Gastrocnemius medialis (tissue), 4 donors: ENCODE results near the gene GLRX2. TPM values are rescaled to one million over a fixed set of nuclear protein-coding genes. Genes with fewer than 3 reads are reported as not detected.

Experiments
- ATAC-seq, 2 donors: fragments of 150-250 bp; one replicate each; pipeline ENCODE4 v1.9.1; 2016
- DNase-seq, 2 donors: peaks; one replicate each; pipeline ENCODE4 v3.0.0-alpha.2; 2019
- H3K27ac ChIP-seq, 4 donors: fragments of 200-600 bp; sonication (generic); 1 replicate in 1 of 4; 2 replicates in 3 of 4; pipeline ENCODE4 v1.5.1; 2016 to 2018; ENCODE audit warnings: mild to moderate bottlenecking in 2 of 4, moderate library complexity in 1 of 4
- H3K27me3 ChIP-seq, 3 donors: fragments of 200-600 bp; sonication (generic) in 2 of 3; 1 replicate in 1 of 3; 2 replicates in 2 of 3; pipeline versions ENCODE4 v1.5.1 to v1.6.0; 2016 to 2019; ENCODE audit warnings: mild to moderate bottlenecking in 1 of 3, moderate library complexity in 1 of 3
- H3K36me3 ChIP-seq, 2 donors: fragments of 200-600 bp; sonication (generic) in 1 of 2; one replicate each; pipeline ENCODE4 v1.5.1; 2017 to 2018
- H3K4me1 ChIP-seq, 2 donors: fragments of 200-600 bp; sonication (generic) in 1 of 2; one replicate each; pipeline ENCODE4 v1.5.1; 2016 to 2017; ENCODE audit warnings: mild to moderate bottlenecking in 2 of 2
- H3K4me3 ChIP-seq, 4 donors: fragments of 200-600 bp; sonication (generic) in 3 of 4; 1 replicate in 1 of 4; 2 replicates in 3 of 4; pipeline ENCODE4 v1.5.1; 2016 to 2019; ENCODE audit warnings: mild to moderate bottlenecking in 2 of 4
- H3K9me3 ChIP-seq, 3 donors: fragments of 200-600 bp; sonication (generic) in 2 of 3; 1 replicate in 1 of 3; 2 replicates in 2 of 3; pipeline ENCODE4 v1.5.1; 2016 to 2019
- CTCF ChIP-seq, 5 experiments: fragments of 450-650 bp in 3 of 5; fragments of 200-600 bp in 2 of 5; sonication (generic) in 2 of 5; IDR thresholded peaks in 4 of 5; conservative IDR thresholded peaks in 1 of 5; 1 replicate in 4 of 5; 2 replicates in 1 of 5; pipeline ENCODE4 v1.5.1; 2016 to 2019; ENCODE audit warnings: antibody characterized with exemption in 5 of 5, mild to moderate bottlenecking in 3 of 5, moderate library complexity in 3 of 5
- POLR2A ChIP-seq, 2 donors: fragments of 450-650 bp; IDR thresholded peaks; one replicate each; pipeline ENCODE4 v1.6.1; 2017; ENCODE audit warnings: antibody characterized with exemption in 2 of 2, mild to moderate bottlenecking in 2 of 2, moderate library complexity in 2 of 2
- in situ Hi-C, 4 donors: fragments of 200-750 bp; cut with MboI; loops; one replicate each; pipeline versions ENCODE4 v1.15.0 to v1.8.0; 2017; ENCODE audit warnings: low sequenced_read_pairs in 4 of 4
- intact Hi-C: fragments of 100-400 bp; cut with DNase I; formaldehyde crosslinking; loops from one replicate; pipeline ENCODE4 v1.15.1; 2023; ENCODE audit warnings: low total_unique reads
- total RNA-seq, 4 donors: library from RNA; depleted of rRNA; stranded (reverse); fragments of >200 nt; gene quantifications; one replicate each; pipeline versions ENCODE4 v1.1.0 to v1.2.3, GENCODE V29; 2016

GLRX2 gene
- 10 to 100 TPM; 11.9 to 42.8 (median 20.7) TPM for total RNA-seq

- Histone ChIP-seq H3K36me3 (peaks cover 0 to 6% of the 10 kb centered on the region in 2 donors), H3K27ac (peak within 1 kb of the TSS; percentile 89 to 97 (median 95)), H3K4me3 (peak within 1 kb of the TSS; percentile 60 to 81 (median 70)), H3K27me3 (no peaks in the 10 kb centered on the region), H3K9me3 (no peaks in the 10 kb centered on the region), H3K4me1 (peaks cover 15 to 30% of the 10 kb centered on the region in 2 donors)
- in situ Hi-C loops: loop anchor here in 2 of 4 donors (25.0 kb wide), 1 partner anchor 293 kb away; the partner anchor contains the start of gene RGS2 (in 2 of the 2)
- ATAC-seq (peak; percentile 90 to 92), DNase-seq (peak; percentile 82 to 88)
- intact Hi-C loops: loop anchor here (1.0 to 5.0 kb wide), 3 partner anchors 16 to 298 kb away; partner anchors contain the start of genes RGS2, RO60 and UCHL5
- TF ChIP-seq POLR2A (IDR thresholded peaks at IDR 0.05) (peak; percentile 90 to 93), CTCF (IDR thresholded peaks at IDR 0.05 in 4 of 5, conservative IDR thresholded peaks at IDR 0.05 in 1 of 5) (peak in 2 of 5 experiments; percentile 5 to 20)
Measured at GRCh38 chr1:193104907-193105820, at the start of gene GLRX2. Gene GLRX2 (minus strand): TSS chr1:193105414. CDS start chr1:193105382, 32 bp downstream.

- intact Hi-C loops (no loop called here), in situ Hi-C loops (no loop called here)
- Histone ChIP-seq H3K4me3 (no peak overlapping the region), H3K4me1 (no peaks in the 10 kb centered on the region), H3K27ac (no peak overlapping the region), H3K9me3 (no peaks in the 10 kb centered on the region), H3K27me3 (no peaks in the 10 kb centered on the region), H3K36me3 (peaks cover 0 to 42% of the 10 kb centered on the region in 2 donors)
- DNase-seq (no peak), ATAC-seq (no peak)
- TF ChIP-seq CTCF (IDR thresholded peaks at IDR 0.05 in 4 of 5, conservative IDR thresholded peaks at IDR 0.05 in 1 of 5): no peak
- no peak for TF ChIP-seq POLR2A (IDR thresholded peaks at IDR 0.05)
Measured at GRCh38 chr1:193144999-193145398, 39.8 kb upstream of the GLRX2 start.

- TF ChIP-seq CTCF (IDR thresholded peaks at IDR 0.05 in 4 of 5, conservative IDR thresholded peaks at IDR 0.05 in 1 of 5) (no peak), POLR2A (IDR thresholded peaks at IDR 0.05) (no peak)
- no peak overlapping the region for H3K27ac ChIP-seq
- no peak overlapping the region for H3K4me3 ChIP-seq
- DNase-seq: no peak
- in situ Hi-C loops: no loop called here
- H3K9me3 ChIP-seq: no peaks in the 10 kb centered on the region
- ATAC-seq: no peak
- no peaks in the 10 kb centered on the region for H3K27me3 ChIP-seq
- no peaks in the 10 kb centered on the region for H3K4me1 ChIP-seq
- intact Hi-C loops: no loop called here
- peaks cover 0 to 46% of the 10 kb centered on the region in 2 donors for H3K36me3 ChIP-seq
Measured at GRCh38 chr1:193144361-193144938, 39.2 kb upstream of the GLRX2 start.

GRCh38 chr1:193143285-193143684, 38.1 kb upstream of the GLRX2 start:
- H3K9me3 ChIP-seq: no peaks in the 10 kb centered on the region
- no peaks in the 10 kb centered on the region for H3K27me3 ChIP-seq
- in situ Hi-C loops: no loop called here
- no peaks in the 10 kb centered on the region for H3K4me1 ChIP-seq
- ATAC-seq (no peak), DNase-seq (no peak)
- H3K27ac ChIP-seq: no peak overlapping the region
- intact Hi-C loops: no loop called here
- H3K4me3 ChIP-seq: no peak overlapping the region
- TF ChIP-seq POLR2A (IDR thresholded peaks at IDR 0.05): no peak
- no peak for TF ChIP-seq CTCF (IDR thresholded peaks at IDR 0.05 in 4 of 5, conservative IDR thresholded peaks at IDR 0.05 in 1 of 5)
- H3K36me3 ChIP-seq: peaks cover 0 to 44% of the 10 kb centered on the region in 2 donors
